Astrocyte (in vitro differentiated cells and primary cell): Measurements from ENCODE around the gene PALMD.

Source experiments
- EZH2 ChIP-seq: IDR thresholded peaks from 2 replicates; pipeline ENCODE4 v1.6.1; 2012; ENCODE audit warnings: mild to moderate bottlenecking, low read length, inconsistent platforms; ENCODE audit not compliant: insufficient read depth
- TF ChIP-seq, protein P1 (sequence below): IDR thresholded peaks from 2 replicates; pipeline ENCODE4 v1.5.1; 2011; ENCODE audit warnings: low read depth, mild to moderate bottlenecking, inconsistent platforms, low read length, moderate library complexity; ENCODE audit not compliant: insufficient read depth

DNA sequence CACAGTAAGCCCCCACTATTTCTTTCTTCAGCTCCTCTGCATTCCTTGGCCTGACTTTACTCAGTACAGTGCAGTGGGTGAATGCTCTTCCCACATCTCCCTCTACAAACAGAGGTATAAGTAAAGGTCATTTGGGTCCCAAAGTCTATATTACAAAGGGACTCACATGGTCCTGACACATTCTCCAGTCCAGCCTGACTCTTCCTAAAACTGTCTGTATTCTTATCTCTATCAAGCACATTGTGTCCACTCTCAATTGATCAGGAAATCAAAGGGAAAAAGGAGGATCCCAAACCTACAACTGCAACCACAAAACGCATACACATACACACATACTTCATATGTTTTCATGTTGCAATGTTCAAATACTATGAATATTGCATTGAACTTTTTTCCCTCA, 71.1 kb downstream of the PALMD start:
- TF ChIP-seq, protein P1, sequence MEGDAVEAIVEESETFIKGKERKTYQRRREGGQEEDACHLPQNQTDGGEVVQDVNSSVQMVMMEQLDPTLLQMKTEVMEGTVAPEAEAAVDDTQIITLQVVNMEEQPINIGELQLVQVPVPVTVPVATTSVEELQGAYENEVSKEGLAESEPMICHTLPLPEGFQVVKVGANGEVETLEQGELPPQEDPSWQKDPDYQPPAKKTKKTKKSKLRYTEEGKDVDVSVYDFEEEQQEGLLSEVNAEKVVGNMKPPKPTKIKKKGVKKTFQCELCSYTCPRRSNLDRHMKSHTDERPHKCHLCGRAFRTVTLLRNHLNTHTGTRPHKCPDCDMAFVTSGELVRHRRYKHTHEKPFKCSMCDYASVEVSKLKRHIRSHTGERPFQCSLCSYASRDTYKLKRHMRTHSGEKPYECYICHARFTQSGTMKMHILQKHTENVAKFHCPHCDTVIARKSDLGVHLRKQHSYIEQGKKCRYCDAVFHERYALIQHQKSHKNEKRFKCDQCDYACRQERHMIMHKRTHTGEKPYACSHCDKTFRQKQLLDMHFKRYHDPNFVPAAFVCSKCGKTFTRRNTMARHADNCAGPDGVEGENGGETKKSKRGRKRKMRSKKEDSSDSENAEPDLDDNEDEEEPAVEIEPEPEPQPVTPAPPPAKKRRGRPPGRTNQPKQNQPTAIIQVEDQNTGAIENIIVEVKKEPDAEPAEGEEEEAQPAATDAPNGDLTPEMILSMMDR: no peak
- no peak for TF ChIP-seq EZH2
